ENCODE data around the gene RHOG. TPM values are rescaled to one million over a fixed set of nuclear protein-coding genes. Genes with fewer than 3 reads are reported as not detected.

Gene RHOG
- total and polyA plus RNA-seq, 9 of the 15 experiments (the other 6 are each of a cell fraction or from before 2014, with no cell fraction given): 22.6 to 162 (median 80.3) TPM

DNA sequence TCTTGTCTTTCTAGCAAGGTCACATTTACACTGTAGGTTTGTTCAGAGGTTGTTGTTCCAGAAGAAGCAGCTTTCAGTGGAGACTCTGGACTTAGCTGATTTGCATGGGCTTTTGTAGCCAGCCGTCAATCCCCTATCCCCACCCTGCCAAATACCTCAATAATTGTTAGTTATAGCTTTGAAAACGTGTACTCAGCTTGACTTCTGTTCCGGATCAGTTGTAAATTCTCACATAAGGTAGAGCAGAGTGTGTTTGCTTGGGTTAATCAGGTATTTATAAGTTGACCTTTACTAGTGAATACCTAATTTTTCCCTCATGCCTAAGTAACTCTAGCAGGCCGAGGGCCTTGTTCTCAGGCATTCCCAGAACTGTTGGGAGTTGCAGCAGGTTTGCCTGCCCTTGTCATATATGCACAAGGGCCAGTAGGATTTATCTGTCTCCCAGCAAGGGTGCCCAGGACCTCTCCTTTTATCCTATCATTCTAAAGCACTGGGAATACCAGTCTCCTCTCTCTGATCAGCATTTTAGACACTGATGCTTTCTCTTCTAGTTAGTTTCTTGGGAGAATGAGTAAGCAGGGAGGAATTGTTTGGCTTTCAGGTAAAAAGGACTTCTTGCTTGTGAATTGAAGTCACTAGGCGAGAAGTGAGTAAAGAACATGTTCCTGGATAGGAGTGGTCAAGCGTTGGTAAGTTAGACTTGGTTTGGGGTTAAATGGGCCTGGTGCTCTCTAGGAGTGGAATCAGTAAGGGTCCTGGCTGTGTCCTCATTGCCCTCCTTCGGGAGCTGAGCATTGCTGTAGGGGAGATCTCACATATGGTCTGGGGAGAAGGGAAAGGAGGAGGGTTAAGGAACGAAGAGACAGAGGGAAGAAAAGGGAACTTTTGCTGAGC lies 36.9 kb upstream of the RHOG start (continued):
- TF ChIP-seq, protein P1, sequence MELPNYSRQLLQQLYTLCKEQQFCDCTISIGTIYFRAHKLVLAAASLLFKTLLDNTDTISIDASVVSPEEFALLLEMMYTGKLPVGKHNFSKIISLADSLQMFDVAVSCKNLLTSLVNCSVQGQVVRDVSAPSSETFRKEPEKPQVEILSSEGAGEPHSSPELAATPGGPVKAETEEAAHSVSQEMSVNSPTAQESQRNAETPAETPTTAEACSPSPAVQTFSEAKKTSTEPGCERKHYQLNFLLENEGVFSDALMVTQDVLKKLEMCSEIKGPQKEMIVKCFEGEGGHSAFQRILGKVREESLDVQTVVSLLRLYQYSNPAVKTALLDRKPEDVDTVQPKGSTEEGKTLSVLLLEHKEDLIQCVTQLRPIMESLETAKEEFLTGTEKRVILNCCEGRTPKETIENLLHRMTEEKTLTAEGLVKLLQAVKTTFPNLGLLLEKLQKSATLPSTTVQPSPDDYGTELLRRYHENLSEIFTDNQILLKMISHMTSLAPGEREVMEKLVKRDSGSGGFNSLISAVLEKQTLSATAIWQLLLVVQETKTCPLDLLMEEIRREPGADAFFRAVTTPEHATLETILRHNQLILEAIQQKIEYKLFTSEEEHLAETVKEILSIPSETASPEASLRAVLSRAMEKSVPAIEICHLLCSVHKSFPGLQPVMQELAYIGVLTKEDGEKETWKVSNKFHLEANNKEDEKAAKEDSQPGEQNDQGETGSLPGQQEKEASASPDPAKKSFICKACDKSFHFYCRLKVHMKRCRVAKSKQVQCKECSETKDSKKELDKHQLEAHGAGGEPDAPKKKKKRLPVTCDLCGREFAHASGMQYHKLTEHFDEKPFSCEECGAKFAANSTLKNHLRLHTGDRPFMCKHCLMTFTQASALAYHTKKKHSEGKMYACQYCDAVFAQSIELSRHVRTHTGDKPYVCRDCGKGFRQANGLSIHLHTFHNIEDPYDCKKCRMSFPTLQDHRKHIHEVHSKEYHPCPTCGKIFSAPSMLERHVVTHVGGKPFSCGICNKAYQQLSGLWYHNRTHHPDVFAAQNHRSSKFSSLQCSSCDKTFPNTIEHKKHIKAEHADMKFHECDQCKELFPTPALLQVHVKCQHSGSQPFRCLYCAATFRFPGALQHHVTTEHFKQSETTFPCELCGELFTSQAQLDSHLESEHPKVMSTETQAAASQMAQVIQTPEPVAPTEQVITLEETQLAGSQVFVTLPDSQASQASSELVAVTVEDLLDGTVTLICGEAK (IDR thresholded peaks at IDR 0.05): no peak
- TF ChIP-seq, protein P1 (CRISPR knock-in tag; IDR thresholded peaks at IDR 0.05): no peak
- TF ChIP-seq, protein P2, sequence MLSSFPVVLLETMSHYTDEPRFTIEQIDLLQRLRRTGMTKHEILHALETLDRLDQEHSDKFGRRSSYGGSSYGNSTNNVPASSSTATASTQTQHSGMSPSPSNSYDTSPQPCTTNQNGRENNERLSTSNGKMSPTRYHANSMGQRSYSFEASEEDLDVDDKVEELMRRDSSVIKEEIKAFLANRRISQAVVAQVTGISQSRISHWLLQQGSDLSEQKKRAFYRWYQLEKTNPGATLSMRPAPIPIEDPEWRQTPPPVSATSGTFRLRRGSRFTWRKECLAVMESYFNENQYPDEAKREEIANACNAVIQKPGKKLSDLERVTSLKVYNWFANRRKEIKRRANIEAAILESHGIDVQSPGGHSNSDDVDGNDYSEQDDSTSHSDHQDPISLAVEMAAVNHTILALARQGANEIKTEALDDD (IDR thresholded peaks at IDR 0.05): peak; percentile 73
- TF ChIP-seq SMARCA5 (IDR thresholded peaks at IDR 0.05): peak; percentile 21; the same call in 1 of the 2 replicates
- peak; percentile 43 for TF ChIP-seq ARHGAP35 (IDR thresholded peaks at IDR 0.05; ENCODE audit: partially characterized antibody)
- TF ChIP-seq HDGF (IDR thresholded peaks at IDR 0.05): no peak

All from K562 (cell line).